WTC11 (cell line): ENCODE results near the gene PRR7. TPM values are rescaled to one million over a fixed set of nuclear protein-coding genes. Genes with fewer than 3 reads are reported as not detected.

Source experiments
- ATAC-seq: fragments of 200-7000 bp; cut with Tn5 transposase; 2 replicates; pipeline ENCODE4 v1.10.0; 2021; ENCODE audit warnings: mild to moderate bottlenecking, moderate library complexity
- CTCF ChIA-PET: fragments of 300-600 bp; sonication (Branson Sonifier 250); formaldehyde crosslinking; loops from one replicate; lab custom pipeline; 2021; ENCODE audit warnings: antibody characterized with exemption; lab: Charles Lee
- POLR2A ChIA-PET: fragments of 350-600 bp; sonication (Branson Sonifier 250); formaldehyde crosslinking; loops from one replicate; lab custom pipeline; 2021; ENCODE audit warnings: antibody characterized with exemption; lab: Charles Lee
- DNase-seq: peaks from one replicate; pipeline ENCODE4 v3.0.0; 2021; ENCODE audit warnings: low spot score
- H3K27ac Mint-ChIP-seq: 2 replicates; pipeline ENCODE4 v1.8.0; 2021; ENCODE audit warnings: mixed read lengths
- H3K27me3 Mint-ChIP-seq: 2 replicates; pipeline ENCODE4 v1.8.0; 2021; ENCODE audit warnings: low read depth, mild to moderate bottlenecking, moderate library complexity, mixed read lengths
- H3K36me3 Mint-ChIP-seq: 2 replicates; pipeline ENCODE4 v1.8.0; 2021; ENCODE audit warnings: mixed read lengths
- H3K4me1 Mint-ChIP-seq: 2 replicates; pipeline ENCODE4 v1.8.0; 2022; ENCODE audit warnings: mixed read lengths
- H3K4me3 Mint-ChIP-seq: 2 replicates; pipeline ENCODE4 v1.8.0; 2021; ENCODE audit warnings: mild to moderate bottlenecking, moderate library complexity, mixed read lengths
- H3K9me3 Mint-ChIP-seq: 2 replicates; pipeline ENCODE4 v1.8.0; 2021; ENCODE audit warnings: mixed read lengths
- ATF1 ChIP-seq: sonication (generic); formaldehyde crosslinking; IDR thresholded peaks from 2 replicates; pipeline ENCODE4 v1.8.1; 2023; ENCODE audit warnings: mild to moderate bottlenecking, moderate library complexity, missing genetic modification reagents
- CREB1 ChIP-seq: sonication (generic); formaldehyde crosslinking; IDR thresholded peaks from 2 replicates; pipeline ENCODE4 v1.8.0; 2023; ENCODE audit warnings: mild to moderate bottlenecking, missing genetic modification reagents
- CTCF ChIP-seq: fragments of 200-600 bp; IDR thresholded peaks from 2 replicates; pipeline ENCODE4 v1.8.0; 2022; ENCODE audit warnings: antibody characterized with exemption
- ERG ChIP-seq: fragments of 250-450 bp; sonication (Bioruptor Pico); IDR thresholded peaks from 2 replicates; pipeline ENCODE4 v1.8.0; 2021; ENCODE audit warnings: mild to moderate bottlenecking
- ETV6 ChIP-seq: sonication (generic); formaldehyde crosslinking; IDR thresholded peaks from 2 replicates; pipeline ENCODE4 v1.8.1; 2022; ENCODE audit warnings: mild to moderate bottlenecking, missing genetic modification reagents
- FOXJ3 ChIP-seq: sonication (generic); formaldehyde crosslinking; IDR thresholded peaks from 2 replicates; pipeline ENCODE4 v1.9.0; 2021; ENCODE audit warnings: missing genetic modification reagents, mild to moderate bottlenecking, borderline replicate concordance
- FOXK1 ChIP-seq: sonication (generic); formaldehyde crosslinking; IDR thresholded peaks from 2 replicates; pipeline ENCODE4 v1.8.0; 2022; ENCODE audit warnings: mild to moderate bottlenecking, moderate library complexity, missing genetic modification reagents
- GTF2I ChIP-seq: fragments of 250-450 bp; sonication (Bioruptor Pico); conservative IDR thresholded peaks from 2 replicates; pipeline ENCODE4 v1.4.0; 2021; ENCODE audit warnings: mild to moderate bottlenecking
- NFATC4 ChIP-seq: fragments of 250-450 bp; sonication (Bioruptor Pico); IDR thresholded peaks from 2 replicates; pipeline ENCODE4 v1.9.0; 2021; ENCODE audit warnings: mild to moderate bottlenecking
- NFE2L1 ChIP-seq: sonication (generic); formaldehyde crosslinking; IDR thresholded peaks from 2 replicates; pipeline ENCODE4 v1.8.1; 2023; ENCODE audit warnings: missing genetic modification reagents
- ZBTB21 ChIP-seq: sonication (generic); formaldehyde crosslinking; IDR thresholded peaks from 2 replicates; pipeline ENCODE4 v1.8.1; 2023; ENCODE audit warnings: mild to moderate bottlenecking, missing genetic modification reagents, borderline replicate concordance
- ZMAT4 ChIP-seq: fragments of 250-450 bp; sonication (Bioruptor Pico); IDR thresholded peaks from 2 replicates; pipeline ENCODE4 v1.9.0; 2021; ENCODE audit warnings: mild to moderate bottlenecking
- ZNF317 ChIP-seq: sonication (generic); formaldehyde crosslinking; IDR thresholded peaks from 2 replicates; pipeline ENCODE4 v1.8.1; 2023; ENCODE audit warnings: low read depth, mild to moderate bottlenecking, moderate library complexity, missing genetic modification reagents, borderline replicate concordance
- ZNF396 ChIP-seq: fragments of 250-450 bp; sonication (Bioruptor Pico); IDR thresholded peaks from 2 replicates; pipeline ENCODE4 v1.8.0; 2021; ENCODE audit warnings: mild to moderate bottlenecking, moderate library complexity, borderline replicate concordance
- ZNF423 ChIP-seq: fragments of 250-450 bp; sonication (Bioruptor Pico); IDR thresholded peaks from 2 replicates; pipeline ENCODE4 v2.1.2; 2022; ENCODE audit warnings: mild to moderate bottlenecking, moderate library complexity
- ZNF671 ChIP-seq: fragments of 250-450 bp; sonication (Bioruptor Pico); IDR thresholded peaks from 2 replicates; pipeline ENCODE4 v1.8.0; 2021; ENCODE audit warnings: mild to moderate bottlenecking
- total RNA-seq: library from RNA; stranded (reverse); gene quantifications from 3 replicates; pipeline ENCODE4 v1.2.3, GENCODE V29; 2021
- TF ChIP-seq, protein P1 (sequence below): sonication (generic); formaldehyde crosslinking; IDR thresholded peaks from 2 replicates; pipeline ENCODE4 v1.8.1; 2022; ENCODE audit warnings: low read depth, mild to moderate bottlenecking, moderate library complexity, missing genetic modification reagents, borderline replicate concordance
- TF ChIP-seq, protein P2 (sequence below): sonication (generic); formaldehyde crosslinking; conservative IDR thresholded peaks from 2 replicates; pipeline ENCODE4 v1.8.1; 2022; ENCODE audit warnings: mild to moderate bottlenecking, missing genetic modification reagents
- TF ChIP-seq, protein P3 (sequence below): sonication (generic); formaldehyde crosslinking; IDR thresholded peaks from 2 replicates; pipeline ENCODE4 v1.8.0; 2022; ENCODE audit warnings: mild to moderate bottlenecking, missing genetic modification reagents
- TF ChIP-seq, protein P4 (sequence below): sonication (generic); formaldehyde crosslinking; conservative IDR thresholded peaks from 2 replicates; pipeline ENCODE4 v1.8.1; 2023; ENCODE audit warnings: mild to moderate bottlenecking, low read depth, missing genetic modification reagents, moderate library complexity
- TF ChIP-seq, protein P5 (sequence below): sonication (generic); formaldehyde crosslinking; IDR thresholded peaks from 2 replicates; pipeline ENCODE4 v1.8.0; 2023; ENCODE audit warnings: missing genetic modification reagents
- TF ChIP-seq, protein P6 (sequence below): fragments of 250-450 bp; sonication (Bioruptor Pico); IDR thresholded peaks from 2 replicates; pipeline ENCODE4 v1.9.0; 2021; ENCODE audit warnings: moderate library complexity, mild to moderate bottlenecking, inconsistent platforms, borderline replicate concordance

Gene PRR7
- total RNA-seq, 1 experiment from 2014 or later = 13.1 TPM

GRCh38 chr5:177453852-177454396 is 7.3 kb downstream of the PRR7 start:
- no peaks in the 10 kb centered on the region for H3K9me3 Mint-ChIP-seq
- DNase-seq (peak; percentile 51), ATAC-seq (no peak)
- ChIA-PET CTCF (interaction anchor here (1.1 to 7.2 kb wide), 23 partner anchors 8 to 150 kb away, joined by 3 to 175 read pairs (median 12); partner anchors contain the start of genes GRK6, LMAN2, PDLIM7 and PRELID1), POLR2A (interaction anchor here (1.9 to 4.1 kb wide), 6 partner anchors 9 to 87 kb away, joined by 5 to 24 read pairs (median 10); no protein-coding TSS in a partner anchor)
- TF ChIP-seq ZNF317 (CRISPR knock-in tag) (no peak), FOXK1 (no peak), NFE2L1 (CRISPR knock-in tag) (0 out of 2 replicates have a peak, but pooled peaks have one; percentile 12), CREB1 (CRISPR knock-in tag) (0 out of 2 replicates have a peak, but pooled peaks have one; percentile 15), NFATC4 (CRISPR knock-in tag) (no peak), ZBTB21 (no peak), ERG (CRISPR knock-in tag) (no peak)
- TF ChIP-seq, protein P1, sequence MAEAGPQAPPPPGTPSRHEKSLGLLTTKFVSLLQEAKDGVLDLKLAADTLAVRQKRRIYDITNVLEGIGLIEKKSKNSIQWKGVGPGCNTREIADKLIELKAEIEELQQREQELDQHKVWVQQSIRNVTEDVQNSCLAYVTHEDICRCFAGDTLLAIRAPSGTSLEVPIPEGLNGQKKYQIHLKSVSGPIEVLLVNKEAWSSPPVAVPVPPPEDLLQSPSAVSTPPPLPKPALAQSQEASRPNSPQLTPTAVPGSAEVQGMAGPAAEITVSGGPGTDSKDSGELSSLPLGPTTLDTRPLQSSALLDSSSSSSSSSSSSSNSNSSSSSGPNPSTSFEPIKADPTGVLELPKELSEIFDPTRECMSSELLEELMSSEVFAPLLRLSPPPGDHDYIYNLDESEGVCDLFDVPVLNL (CRISPR knock-in tag) = no peak
- TF ChIP-seq, protein P2, sequence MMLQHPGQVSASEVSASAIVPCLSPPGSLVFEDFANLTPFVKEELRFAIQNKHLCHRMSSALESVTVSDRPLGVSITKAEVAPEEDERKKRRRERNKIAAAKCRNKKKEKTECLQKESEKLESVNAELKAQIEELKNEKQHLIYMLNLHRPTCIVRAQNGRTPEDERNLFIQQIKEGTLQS (CRISPR knock-in tag) = no peak
- TF ChIP-seq, protein P3, sequence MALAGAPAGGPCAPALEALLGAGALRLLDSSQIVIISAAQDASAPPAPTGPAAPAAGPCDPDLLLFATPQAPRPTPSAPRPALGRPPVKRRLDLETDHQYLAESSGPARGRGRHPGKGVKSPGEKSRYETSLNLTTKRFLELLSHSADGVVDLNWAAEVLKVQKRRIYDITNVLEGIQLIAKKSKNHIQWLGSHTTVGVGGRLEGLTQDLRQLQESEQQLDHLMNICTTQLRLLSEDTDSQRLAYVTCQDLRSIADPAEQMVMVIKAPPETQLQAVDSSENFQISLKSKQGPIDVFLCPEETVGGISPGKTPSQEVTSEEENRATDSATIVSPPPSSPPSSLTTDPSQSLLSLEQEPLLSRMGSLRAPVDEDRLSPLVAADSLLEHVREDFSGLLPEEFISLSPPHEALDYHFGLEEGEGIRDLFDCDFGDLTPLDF (CRISPR knock-in tag) = no peak
- H3K4me1 Mint-ChIP-seq = peaks cover 41% of the 10 kb centered on the region
- peaks cover 22% of the 10 kb centered on the region for H3K27me3 Mint-ChIP-seq
- peak overlapping the region; percentile 78 for H3K4me3 Mint-ChIP-seq
- peak overlapping the region; percentile 44 for H3K27ac Mint-ChIP-seq
- H3K36me3 Mint-ChIP-seq = peaks cover 6% of the 10 kb centered on the region

GRCh38 chr5:177454397-177455035 is 7.9 kb downstream of the PRR7 start:
- Mint-ChIP-seq H3K27ac (no peak overlapping the region), H3K4me3 (peak overlapping the region; percentile 81), H3K27me3 (peaks cover 19% of the 10 kb centered on the region), H3K4me1 (peaks cover 36% of the 10 kb centered on the region), H3K36me3 (peaks cover 8% of the 10 kb centered on the region), H3K9me3 (no peaks in the 10 kb centered on the region)
- CTCF ChIA-PET = interaction anchor here (0.6 to 7.2 kb wide), 42 partner anchors 9 to 793 kb away, joined by 3 to 175 read pairs (median 7); partner anchors contain the start of genes GRK6, LMAN2, MXD3 and PDLIM7
- peak; percentile 7 for ATAC-seq
- DNase-seq = peak; percentile 92
- POLR2A ChIA-PET = interaction anchor here (0.7 to 4.1 kb wide), 20 partner anchors 8 to 144 kb away, joined by 3 to 24 read pairs (median 6); partner anchors contain the start of genes GRK6, LMAN2, PDLIM7 and PRR7
- TF ChIP-seq GTF2I (CRISPR knock-in tag) (no peak), ETV6 (no peak), ZNF317 (CRISPR knock-in tag) (no peak), FOXJ3 (CRISPR knock-in tag) (no peak), ZNF423 (CRISPR knock-in tag) (peak; percentile 30; the same call in 1 of the 2 replicates), CTCF (peak; percentile 78), ZMAT4 (CRISPR knock-in tag) (no peak), ZBTB21 (peak; percentile 97), ATF1 (no peak), ZNF396 (CRISPR knock-in tag) (no peak), ZNF671 (no peak; the same call in 1 of the 2 replicates)
- TF ChIP-seq, protein P4, sequence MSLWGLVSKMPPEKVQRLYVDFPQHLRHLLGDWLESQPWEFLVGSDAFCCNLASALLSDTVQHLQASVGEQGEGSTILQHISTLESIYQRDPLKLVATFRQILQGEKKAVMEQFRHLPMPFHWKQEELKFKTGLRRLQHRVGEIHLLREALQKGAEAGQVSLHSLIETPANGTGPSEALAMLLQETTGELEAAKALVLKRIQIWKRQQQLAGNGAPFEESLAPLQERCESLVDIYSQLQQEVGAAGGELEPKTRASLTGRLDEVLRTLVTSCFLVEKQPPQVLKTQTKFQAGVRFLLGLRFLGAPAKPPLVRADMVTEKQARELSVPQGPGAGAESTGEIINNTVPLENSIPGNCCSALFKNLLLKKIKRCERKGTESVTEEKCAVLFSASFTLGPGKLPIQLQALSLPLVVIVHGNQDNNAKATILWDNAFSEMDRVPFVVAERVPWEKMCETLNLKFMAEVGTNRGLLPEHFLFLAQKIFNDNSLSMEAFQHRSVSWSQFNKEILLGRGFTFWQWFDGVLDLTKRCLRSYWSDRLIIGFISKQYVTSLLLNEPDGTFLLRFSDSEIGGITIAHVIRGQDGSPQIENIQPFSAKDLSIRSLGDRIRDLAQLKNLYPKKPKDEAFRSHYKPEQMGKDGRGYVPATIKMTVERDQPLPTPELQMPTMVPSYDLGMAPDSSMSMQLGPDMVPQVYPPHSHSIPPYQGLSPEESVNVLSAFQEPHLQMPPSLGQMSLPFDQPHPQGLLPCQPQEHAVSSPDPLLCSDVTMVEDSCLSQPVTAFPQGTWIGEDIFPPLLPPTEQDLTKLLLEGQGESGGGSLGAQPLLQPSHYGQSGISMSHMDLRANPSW (CRISPR knock-in tag) = no peak
- TF ChIP-seq, protein P5, sequence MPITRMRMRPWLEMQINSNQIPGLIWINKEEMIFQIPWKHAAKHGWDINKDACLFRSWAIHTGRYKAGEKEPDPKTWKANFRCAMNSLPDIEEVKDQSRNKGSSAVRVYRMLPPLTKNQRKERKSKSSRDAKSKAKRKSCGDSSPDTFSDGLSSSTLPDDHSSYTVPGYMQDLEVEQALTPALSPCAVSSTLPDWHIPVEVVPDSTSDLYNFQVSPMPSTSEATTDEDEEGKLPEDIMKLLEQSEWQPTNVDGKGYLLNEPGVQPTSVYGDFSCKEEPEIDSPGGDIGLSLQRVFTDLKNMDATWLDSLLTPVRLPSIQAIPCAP (CRISPR knock-in tag) = no peak
- TF ChIP-seq, protein P6, sequence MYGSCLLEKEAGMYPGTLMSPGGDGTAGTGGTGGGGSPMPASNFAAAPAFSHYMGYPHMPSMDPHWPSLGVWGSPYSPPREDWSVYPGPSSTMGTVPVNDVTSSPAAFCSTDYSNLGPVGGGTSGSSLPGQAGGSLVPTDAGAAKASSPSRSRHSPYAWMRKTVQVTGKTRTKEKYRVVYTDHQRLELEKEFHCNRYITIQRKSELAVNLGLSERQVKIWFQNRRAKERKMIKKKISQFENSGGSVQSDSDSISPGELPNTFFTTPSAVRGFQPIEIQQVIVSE (CRISPR knock-in tag) = no peak
